B cell (primary cell): Measurements from ENCODE around the gene CFAP74. TPM values are rescaled to one million over a fixed set of nuclear protein-coding genes. Genes with fewer than 3 reads are reported as not detected.
A peak's percentile ranks its signal among the peaks of the same experiment; 100 is the strongest.

Experiments
- ATAC-seq: fragments of 200-7000 bp; cut with Tn5 transposase; one replicate; pipeline ENCODE4 v1.10.0; 2021; ENCODE audit warnings: low read depth, mild to moderate bottlenecking, moderate number of reproducible peaks, moderate library complexity
- CTCF ChIA-PET: fragments of 350-600 bp; sonication (Branson Sonifier 250); formaldehyde crosslinking; loops from one replicate; lab custom pipeline; 2021; ENCODE audit warnings: antibody characterized with exemption, inconsistent platforms; lab: Charles Lee
- POLR2A ChIA-PET: fragments of 350-600 bp; sonication (Branson Sonifier 250); formaldehyde crosslinking; loops from one replicate; lab custom pipeline; 2021; ENCODE audit warnings: antibody characterized with exemption; lab: Charles Lee
- DNase-seq: peaks from one replicate; pipeline ENCODE4 v3.0.0; 2013
- H2AFZ ChIP-seq: 2 replicates; pipeline ENCODE4 v1.6.1; 2012; ENCODE audit warnings: mild to moderate bottlenecking, low read depth, low read length; ENCODE audit not compliant: insufficient read depth, poor library complexity, severe bottlenecking
- H3K27ac ChIP-seq, 2 donors: 1 replicate in 1 of 2; 2 replicates in 1 of 2; pipeline ENCODE4 v1.5.1; 2012 to 2013; ENCODE audit warnings: low read length in 2 of 2, mild to moderate bottlenecking in 2 of 2, moderate library complexity in 1 of 2
- H3K27me3 ChIP-seq, 4 experiments: fragments of 200-600 bp in 1 of 4; sonication (generic) in 1 of 4; replicated peaks in 1 of 4; 1 replicate in 2 of 4; 2 replicates in 2 of 4; pipeline versions ENCODE4 v1.6.1 to v1.7.0; 2013 to 2016; ENCODE audit warnings: low read length in 3 of 4, mild to moderate bottlenecking in 2 of 4, mixed read lengths in 1 of 4, moderate library complexity in 1 of 4; ENCODE audit not compliant: insufficient read depth in 4 of 4, control insufficient read depth in 3 of 4; ENCODE audit errors: control extremely low read depth in 1 of 4
- H3K36me3 ChIP-seq, 2 experiments: replicated peaks in 1 of 2; 1 replicate in 1 of 2; 2 replicates in 1 of 2; pipeline versions ENCODE4 v1.6.1 to v1.7.1; 2013; ENCODE audit warnings: low read length in 1 of 2; ENCODE audit not compliant: insufficient read depth in 2 of 2, control insufficient read depth in 1 of 2; ENCODE audit errors: control extremely low read depth in 1 of 2, extremely low read depth in 1 of 2
- H3K4me1 ChIP-seq, 2 donors: fragments of 200-600 bp in 1 of 2; sonication (generic) in 1 of 2; 1 replicate in 1 of 2; 2 replicates in 1 of 2; pipeline versions ENCODE4 v1.5.1 to v1.6.1; 2013 to 2017; ENCODE audit warnings: low read length in 2 of 2; ENCODE audit not compliant: control insufficient read depth in 2 of 2, insufficient read depth in 2 of 2
- H3K4me2 ChIP-seq: replicated peaks from 2 replicates; pipeline ENCODE3; 2012; ENCODE audit warnings: mild to moderate bottlenecking, low read depth, low read length; ENCODE audit not compliant: poor library complexity, severe bottlenecking
- H3K4me3 ChIP-seq, 5 experiments: fragments of 200-600 bp in 1 of 5; sonication (generic) in 1 of 5; 1 replicate in 3 of 5; 2 replicates in 2 of 5; pipeline versions ENCODE4 v1.5.1 to v1.7.0; 2011 to 2016; ENCODE audit warnings: low read length in 4 of 5, mild to moderate bottlenecking in 4 of 5, low read depth in 2 of 5, control low read depth in 1 of 5, moderate library complexity in 1 of 5; ENCODE audit not compliant: insufficient read depth in 1 of 5; ENCODE audit errors: control extremely low read depth in 1 of 5, extremely low read depth in 1 of 5
- H3K79me2 ChIP-seq: fragments of 200-600 bp; sonication (generic); one replicate; pipeline ENCODE4 v1.6.0; 2016; ENCODE audit warnings: low read length; ENCODE audit not compliant: control insufficient read depth, insufficient read depth
- H3K9ac ChIP-seq: fragments of 200-600 bp; sonication (generic); 2 replicates; pipeline ENCODE4 v1.6.1; 2017; ENCODE audit warnings: mild to moderate bottlenecking, low read length, moderate library complexity
- H3K9me3 ChIP-seq, 3 donors: one replicate each; pipeline versions ENCODE4 v1.6.1 to v1.7.1; 2013; ENCODE audit warnings: low read length in 2 of 3; ENCODE audit not compliant: control insufficient read depth in 2 of 3, insufficient read depth in 1 of 3; ENCODE audit errors: control extremely low read depth in 1 of 3
- H4K20me1 ChIP-seq: 2 replicates; pipeline ENCODE4 v1.6.0; 2012; ENCODE audit warnings: mild to moderate bottlenecking, low read length; ENCODE audit not compliant: insufficient read depth, control insufficient read depth, poor library complexity, severe bottlenecking
- H3K27ac Mint-ChIP-seq: one replicate; pipeline ENCODE4 v1.8.0; 2021; ENCODE audit warnings: mixed read lengths
- H3K27me3 Mint-ChIP-seq: one replicate; pipeline ENCODE4 v1.8.0; 2021; ENCODE audit warnings: mixed read lengths
- H3K4me1 Mint-ChIP-seq: one replicate; pipeline ENCODE4 v1.8.0; 2021; ENCODE audit warnings: mixed read lengths
- H3K4me3 Mint-ChIP-seq: one replicate; pipeline ENCODE4 v1.8.0; 2021; ENCODE audit warnings: mixed read lengths
- H3K9me3 Mint-ChIP-seq: one replicate; pipeline ENCODE4 v1.8.0; 2022; ENCODE audit warnings: mixed read lengths; ENCODE audit not compliant: insufficient read depth
- EZH2 ChIP-seq: IDR thresholded peaks from 2 replicates; pipeline ENCODE4 v1.6.1; 2012; ENCODE audit warnings: borderline replicate concordance, low read depth, mild to moderate bottlenecking, moderate library complexity, low read length; ENCODE audit not compliant: insufficient read depth, poor library complexity, severe bottlenecking
- WGBS: methylation state at CpG from one replicate; pipeline ENCODE4 v1.1.5; 2013; ENCODE audit warnings: missing lambda C conversion rate; ENCODE audit not compliant: insufficient coverage; 5-methylcytosine and 5-hydroxymethylcytosine counted together
- intact Hi-C: fragments of 100-400 bp; cut with micrococcal nuclease; formaldehyde crosslinking; loops from one replicate; pipeline ENCODE4 v1.10.0; 2022
- polyA plus RNA-seq: library from polyadenylated mRNA; depleted of rRNA; stranded (reverse); fragments of >200 nt; gene quantifications from 2 replicates; pipeline ENCODE4 v1.2.3, GENCODE V29; 2012
- total RNA-seq, 2 donors: library from RNA; stranded (reverse); fragments of 120-200 nt in 1 of 2; gene quantifications; 1 replicate in 1 of 2; 2 replicates in 1 of 2; pipeline versions ENCODE4 v1.2.3 to v1.2.4, GENCODE V29; 2013 to 2022
- TF ChIP-seq, protein P1 (sequence below): fragments of 200-600 bp; IDR thresholded peaks from one replicate; pipeline ENCODE4 v1.8.0; 2022; ENCODE audit warnings: antibody characterized with exemption, mild to moderate bottlenecking

The CFAP74 gene
- total and polyA plus RNA-seq, 2 donors (not counting 1 experiment from before 2014, with no cell fraction given): not detected

- ATAC-seq: peak; percentile 21
- intact Hi-C loops: loop anchor here (1.0 to 5.0 kb wide), 3 partner anchors 64 to 291 kb away; partner anchors contain the start of gene NADK
- POLR2A ChIA-PET: interaction anchor here (0.6 to 3.5 kb wide), 8 partner anchors 10 to 276 kb away, joined by 3 to 24 read pairs (median 6); partner anchors contain the start of genes NADK and TMEM52
- Histone ChIP-seq H3K36me3 (no peaks in the 10 kb centered on the region), H3K4me3 (no peak overlapping the region), H3K4me1 (peaks cover 28 to 42% of the 10 kb centered on the region in 2 donors), H4K20me1 (no peaks in the 10 kb centered on the region), H3K27ac (peak overlapping the region in 1 of 2 donors; percentile 30), H3K4me2 (peak overlapping the region; percentile 15), H3K9ac (no peak overlapping the region), H3K27me3 (no peaks in the 10 kb centered on the region), H3K9me3 (peaks cover 0 to 18% (median 0%) of the 10 kb centered on the region in 3 donors), H2AFZ (no peak overlapping the region), H3K79me2 (peaks cover 31% of the 10 kb centered on the region)
- DNase-seq: peak; percentile 80
- no peak for TF ChIP-seq EZH2
- TF ChIP-seq, protein P1, sequence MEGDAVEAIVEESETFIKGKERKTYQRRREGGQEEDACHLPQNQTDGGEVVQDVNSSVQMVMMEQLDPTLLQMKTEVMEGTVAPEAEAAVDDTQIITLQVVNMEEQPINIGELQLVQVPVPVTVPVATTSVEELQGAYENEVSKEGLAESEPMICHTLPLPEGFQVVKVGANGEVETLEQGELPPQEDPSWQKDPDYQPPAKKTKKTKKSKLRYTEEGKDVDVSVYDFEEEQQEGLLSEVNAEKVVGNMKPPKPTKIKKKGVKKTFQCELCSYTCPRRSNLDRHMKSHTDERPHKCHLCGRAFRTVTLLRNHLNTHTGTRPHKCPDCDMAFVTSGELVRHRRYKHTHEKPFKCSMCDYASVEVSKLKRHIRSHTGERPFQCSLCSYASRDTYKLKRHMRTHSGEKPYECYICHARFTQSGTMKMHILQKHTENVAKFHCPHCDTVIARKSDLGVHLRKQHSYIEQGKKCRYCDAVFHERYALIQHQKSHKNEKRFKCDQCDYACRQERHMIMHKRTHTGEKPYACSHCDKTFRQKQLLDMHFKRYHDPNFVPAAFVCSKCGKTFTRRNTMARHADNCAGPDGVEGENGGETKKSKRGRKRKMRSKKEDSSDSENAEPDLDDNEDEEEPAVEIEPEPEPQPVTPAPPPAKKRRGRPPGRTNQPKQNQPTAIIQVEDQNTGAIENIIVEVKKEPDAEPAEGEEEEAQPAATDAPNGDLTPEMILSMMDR: peak; percentile 96
- Mint-ChIP-seq H3K9me3 (no peaks in the 10 kb centered on the region), H3K4me1 (peaks cover 33% of the 10 kb centered on the region), H3K4me3 (peak overlapping the region; percentile 66), H3K27ac (peak overlapping the region; percentile 75), H3K27me3 (no peaks in the 10 kb centered on the region)
- 29% methylated on average over 15 of the region's 15 CpGs for WGBS
- CTCF ChIA-PET: interaction anchor here (0.6 to 6.3 kb wide), 30 partner anchors 10 to 367 kb away, joined by 3 to 67 read pairs (median 4); partner anchors contain the start of gene NADK
Observed at GRCh38 chr1:1906185-1907097, 97.1 kb downstream of the CFAP74 start.

DNA sequence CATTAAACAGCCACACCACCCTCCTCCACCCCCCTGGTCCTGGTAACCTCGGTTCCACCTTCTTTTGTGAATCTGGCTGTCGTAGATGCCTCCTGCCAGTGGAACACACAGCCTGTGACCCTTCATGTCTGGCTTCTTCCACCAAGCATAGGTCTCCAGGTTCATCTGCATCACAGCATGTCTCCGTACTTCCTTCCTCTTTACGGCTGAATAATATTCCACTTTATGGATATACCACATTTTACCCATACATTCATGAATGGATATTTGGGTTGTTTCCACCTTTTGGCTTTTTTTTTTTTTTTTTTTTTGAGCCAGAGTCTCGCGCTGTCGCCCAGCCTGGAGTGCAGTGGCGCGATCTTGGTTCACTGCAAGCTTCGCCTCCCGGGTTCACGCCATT is 100.4 kb downstream of the CFAP74 start:
- Histone ChIP-seq H3K4me1 (peaks cover 27 to 41% of the 10 kb centered on the region in 2 donors), H3K27ac (no peak overlapping the region), H2AFZ (no peak overlapping the region), H3K79me2 (peaks cover 21% of the 10 kb centered on the region), H3K9me3 (peaks cover 0 to 10% (median 0%) of the 10 kb centered on the region in 3 donors), H3K9ac (no peak overlapping the region), H3K4me3 (no peak overlapping the region), H3K36me3 (no peaks in the 10 kb centered on the region), H3K27me3 (no peaks in the 10 kb centered on the region), H4K20me1 (no peaks in the 10 kb centered on the region), H3K4me2 (no peak overlapping the region)
- H3K27ac Mint-ChIP-seq: no peak overlapping the region
- WGBS: 96% methylated on average over 2 of the region's 12 CpGs
- ATAC-seq (no peak), DNase-seq (no peak)
- intact Hi-C loops: no loop called here
- peaks cover 35% of the 10 kb centered on the region for H3K4me1 Mint-ChIP-seq
- CTCF ChIA-PET: no interaction called here
- H3K9me3 Mint-ChIP-seq: no peaks in the 10 kb centered on the region
- POLR2A ChIA-PET: no interaction called here
- no peak overlapping the region for H3K4me3 Mint-ChIP-seq
- TF ChIP-seq, protein P1: no peak
- TF ChIP-seq EZH2: no peak
- no peaks in the 10 kb centered on the region for H3K27me3 Mint-ChIP-seq
